ENCODE measurements around the gene KLHL29.

The KLHL29 gene

DNA sequence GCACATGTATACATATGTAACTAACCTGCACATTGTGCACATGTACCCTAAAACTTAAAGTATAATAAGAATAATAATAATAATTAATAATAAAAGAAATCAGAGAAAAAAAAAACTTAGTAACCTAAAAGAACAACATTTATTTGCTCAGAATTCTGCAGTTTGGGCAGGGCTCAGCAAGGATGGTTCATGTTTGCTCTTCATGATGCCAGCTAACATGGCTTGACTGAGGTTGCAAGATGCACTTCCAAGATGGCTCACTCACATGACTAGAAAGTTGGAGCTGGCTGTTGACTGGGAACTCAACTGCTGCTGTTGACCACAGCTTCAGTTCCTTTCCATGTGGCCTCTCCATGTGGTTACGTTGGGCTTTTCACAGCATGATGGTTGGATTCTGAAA lies 56.4 kb downstream of the KLHL29 start:
- Histone ChIP-seq H3K27ac (ENCODE audit: low read depth, low read length) (no peak overlapping the region), H3K79me2 (ENCODE audit: control insufficient read depth, low read length) (no peaks in the 10 kb centered on the region), H3K4me3 (ENCODE audit: low read length) (no peak overlapping the region), H3K9me3 (ENCODE audit: control insufficient read depth, insufficient read depth, low read length) (no peaks in the 10 kb centered on the region), H3K4me2 (ENCODE audit: low read length) (no peak overlapping the region), H3K9me2 (replicated peaks; ENCODE audit: control insufficient read depth, low read length) (no peaks in the 10 kb centered on the region), H3K27me3 (ENCODE audit: control insufficient read depth, low read length) (no peaks in the 10 kb centered on the region), H3K4me1 (ENCODE audit: control insufficient read depth, low read length) (no peaks in the 10 kb centered on the region), H4K20me1 (ENCODE audit: control insufficient read depth, insufficient read depth, low read depth, low read length) (no peaks in the 10 kb centered on the region), H3K36me3 (ENCODE audit: control insufficient read depth, low read length) (no peaks in the 10 kb centered on the region), H3F3A (ENCODE audit: control insufficient read depth, insufficient read depth) (no peaks in the 10 kb centered on the region)
- TF ChIP-seq, protein P1, sequence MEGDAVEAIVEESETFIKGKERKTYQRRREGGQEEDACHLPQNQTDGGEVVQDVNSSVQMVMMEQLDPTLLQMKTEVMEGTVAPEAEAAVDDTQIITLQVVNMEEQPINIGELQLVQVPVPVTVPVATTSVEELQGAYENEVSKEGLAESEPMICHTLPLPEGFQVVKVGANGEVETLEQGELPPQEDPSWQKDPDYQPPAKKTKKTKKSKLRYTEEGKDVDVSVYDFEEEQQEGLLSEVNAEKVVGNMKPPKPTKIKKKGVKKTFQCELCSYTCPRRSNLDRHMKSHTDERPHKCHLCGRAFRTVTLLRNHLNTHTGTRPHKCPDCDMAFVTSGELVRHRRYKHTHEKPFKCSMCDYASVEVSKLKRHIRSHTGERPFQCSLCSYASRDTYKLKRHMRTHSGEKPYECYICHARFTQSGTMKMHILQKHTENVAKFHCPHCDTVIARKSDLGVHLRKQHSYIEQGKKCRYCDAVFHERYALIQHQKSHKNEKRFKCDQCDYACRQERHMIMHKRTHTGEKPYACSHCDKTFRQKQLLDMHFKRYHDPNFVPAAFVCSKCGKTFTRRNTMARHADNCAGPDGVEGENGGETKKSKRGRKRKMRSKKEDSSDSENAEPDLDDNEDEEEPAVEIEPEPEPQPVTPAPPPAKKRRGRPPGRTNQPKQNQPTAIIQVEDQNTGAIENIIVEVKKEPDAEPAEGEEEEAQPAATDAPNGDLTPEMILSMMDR (IDR thresholded peaks at IDR 0.05; ENCODE audit: low read depth, low read length, poor library complexity, severe bottlenecking), result no peak
- TF ChIP-seq EZH2phosphoT487 (IDR thresholded peaks at IDR 0.05; ENCODE audit: borderline replicate concordance, low read length), result no peak

DNA sequence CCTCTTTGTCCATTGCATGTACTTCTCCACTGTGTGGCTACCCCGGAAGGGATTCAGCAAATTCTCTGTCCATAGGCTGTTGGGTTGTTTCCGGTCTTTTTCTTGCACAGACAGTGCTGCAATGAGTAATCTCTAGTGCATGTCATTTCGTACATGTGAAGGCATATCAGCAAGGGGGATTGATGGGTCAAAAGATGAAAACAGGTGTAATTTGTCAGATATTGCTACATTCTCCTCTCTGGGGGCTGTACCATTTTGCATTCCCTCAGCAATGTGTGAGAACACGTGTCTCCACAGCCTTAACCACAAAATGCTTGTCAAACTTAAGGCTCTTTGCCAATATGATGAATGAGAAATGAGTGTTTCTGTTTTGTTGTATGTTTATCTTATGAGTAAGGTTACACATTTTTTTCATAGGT lies 60.5 kb downstream of the KLHL29 start:
- TF ChIP-seq EZH2phosphoT487 (IDR thresholded peaks at IDR 0.05; ENCODE audit: borderline replicate concordance, low read length), result no peak
- H3K27me3 ChIP-seq (ENCODE audit: control insufficient read depth, low read length), result 0 out of 2 replicates have a peak, but pooled peaks cover 4% of the 10 kb centered on the region
- no peaks in the 10 kb centered on the region for H3F3A ChIP-seq (ENCODE audit: control insufficient read depth, insufficient read depth)
- peaks cover 7% of the 10 kb centered on the region; the same call in 1 of the 2 replicates for H3K4me1 ChIP-seq (ENCODE audit: control insufficient read depth, low read length)
- no peak overlapping the region for H3K27ac ChIP-seq (ENCODE audit: low read depth, low read length)
- no peaks in the 10 kb centered on the region for H4K20me1 ChIP-seq (ENCODE audit: control insufficient read depth, insufficient read depth, low read depth, low read length)
- no peak overlapping the region for H3K4me3 ChIP-seq (ENCODE audit: low read length)
- no peaks in the 10 kb centered on the region for H3K79me2 ChIP-seq (ENCODE audit: control insufficient read depth, low read length)
- H3K9me3 ChIP-seq (ENCODE audit: control insufficient read depth, insufficient read depth, low read length), result no peaks in the 10 kb centered on the region
- no peaks in the 10 kb centered on the region for H3K36me3 ChIP-seq (ENCODE audit: control insufficient read depth, low read length)
- H3K4me2 ChIP-seq (ENCODE audit: low read length), result no peak overlapping the region
- H3K9me2 ChIP-seq (replicated peaks; ENCODE audit: control insufficient read depth, low read length), result no peaks in the 10 kb centered on the region

DNA sequence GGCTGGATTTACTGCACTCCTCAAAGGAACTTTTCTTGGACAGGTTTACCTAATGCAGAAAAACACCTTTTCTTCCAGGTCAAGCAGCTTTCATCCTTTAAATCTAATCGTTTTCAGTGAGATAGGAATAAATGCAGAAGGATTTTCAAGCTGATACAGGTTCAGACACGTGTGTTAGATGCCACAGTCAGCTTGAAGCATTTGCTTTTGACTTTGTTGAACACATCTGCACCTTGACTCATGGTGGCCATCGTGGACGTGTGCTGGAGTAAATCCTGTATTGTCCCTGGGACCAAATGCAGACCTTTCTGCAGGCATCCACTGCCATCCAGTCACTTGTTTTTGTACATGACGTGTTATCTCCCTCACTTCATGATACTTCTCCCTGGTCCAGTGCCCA lies 61.9 kb downstream of the KLHL29 start:
- H3K79me2 ChIP-seq (ENCODE audit: control insufficient read depth, low read length), result no peaks in the 10 kb centered on the region
- no peaks in the 10 kb centered on the region for H3K9me3 ChIP-seq (ENCODE audit: control insufficient read depth, insufficient read depth, low read length)
- no peak overlapping the region for H3K4me3 ChIP-seq (ENCODE audit: low read length)
- peaks cover 4% of the 10 kb centered on the region; the same call in 1 of the 2 replicates for H3K27me3 ChIP-seq (ENCODE audit: control insufficient read depth, low read length)
- no peak overlapping the region for H3K27ac ChIP-seq (ENCODE audit: low read depth, low read length)
- TF ChIP-seq, protein P1 (IDR thresholded peaks at IDR 0.05; ENCODE audit: low read depth, low read length, poor library complexity, severe bottlenecking), result no peak
- no peak for TF ChIP-seq EZH2phosphoT487 (IDR thresholded peaks at IDR 0.05; ENCODE audit: borderline replicate concordance, low read length)
- H3K4me1 ChIP-seq (ENCODE audit: control insufficient read depth, low read length), result peaks cover 7% of the 10 kb centered on the region; the same call in 1 of the 2 replicates
- H3K4me2 ChIP-seq (ENCODE audit: low read length), result no peak overlapping the region
- no peaks in the 10 kb centered on the region for H3K9me2 ChIP-seq (replicated peaks; ENCODE audit: control insufficient read depth, low read length)
- H3F3A ChIP-seq (ENCODE audit: control insufficient read depth, insufficient read depth), result no peaks in the 10 kb centered on the region
- H3K36me3 ChIP-seq (ENCODE audit: control insufficient read depth, low read length), result no peaks in the 10 kb centered on the region
- no peaks in the 10 kb centered on the region for H4K20me1 ChIP-seq (ENCODE audit: control insufficient read depth, insufficient read depth, low read depth, low read length)

DNA sequence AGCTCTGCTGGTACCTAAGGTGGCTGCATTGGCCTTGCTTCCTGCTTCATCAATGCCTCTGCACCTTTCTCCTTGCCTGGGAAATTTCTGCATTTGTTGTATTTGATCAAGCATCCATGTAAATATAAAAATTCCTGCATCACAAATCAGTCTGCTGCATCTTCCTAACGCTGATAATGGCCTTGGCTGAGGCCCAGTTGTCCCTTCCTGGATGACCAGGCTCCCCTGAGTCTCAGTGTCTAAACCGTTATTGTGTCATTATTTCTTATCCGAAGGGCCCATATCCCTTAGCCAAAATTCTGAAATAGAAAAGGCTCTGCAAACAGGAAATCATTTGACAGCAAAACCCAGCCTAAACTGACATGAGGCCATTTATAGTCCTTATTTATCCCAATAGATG lies 62.4 kb downstream of the KLHL29 start:
- Histone ChIP-seq H3K4me1 (ENCODE audit: control insufficient read depth, low read length) (peaks cover 7% of the 10 kb centered on the region; the same call in 1 of the 2 replicates), H3K4me2 (ENCODE audit: low read length) (no peak overlapping the region), H3K9me2 (replicated peaks; ENCODE audit: control insufficient read depth, low read length) (no peaks in the 10 kb centered on the region), H3K9me3 (ENCODE audit: control insufficient read depth, insufficient read depth, low read length) (no peaks in the 10 kb centered on the region), H3K27me3 (ENCODE audit: control insufficient read depth, low read length) (peaks cover 7% of the 10 kb centered on the region), H3K27ac (ENCODE audit: low read depth, low read length) (no peak overlapping the region), H3F3A (ENCODE audit: control insufficient read depth, insufficient read depth) (no peaks in the 10 kb centered on the region), H3K79me2 (ENCODE audit: control insufficient read depth, low read length) (no peaks in the 10 kb centered on the region), H3K36me3 (ENCODE audit: control insufficient read depth, low read length) (no peaks in the 10 kb centered on the region), H4K20me1 (ENCODE audit: control insufficient read depth, insufficient read depth, low read depth, low read length) (no peaks in the 10 kb centered on the region), H3K4me3 (ENCODE audit: low read length) (no peak overlapping the region)
- TF ChIP-seq, protein P1 (IDR thresholded peaks at IDR 0.05; ENCODE audit: low read depth, low read length, poor library complexity, severe bottlenecking), result no peak
